ENCODE results near the gene SEPTIN10. TPM values are rescaled to one million over a fixed set of nuclear protein-coding genes. Genes with fewer than 3 reads are reported as not detected.

Gene SEPTIN10
- total and polyA plus RNA-seq, 2 of the 8 experiments (the other 6 are each of a cell fraction or from before 2014, with no cell fraction given): 23.7 to 101 TPM

- Histone ChIP-seq H3K79me2 (ENCODE audit: control insufficient read depth in 1 of 2, insufficient read depth in 2 of 2, low read length in 2 of 2) (no peaks in the 10 kb centered on the region), H2AFZ (ENCODE audit: low read length) (no peak overlapping the region), H3K23me2 (ENCODE audit: low read depth, low read length) (no peaks in the 10 kb centered on the region), H2BK20ac (ENCODE audit: low read length) (no peak overlapping the region), H3K18ac (ENCODE audit: extremely low read depth, low read length) (no peak overlapping the region), H3K4me3 (ENCODE audit: extremely low read depth in 1 of 4, insufficient read depth in 2 of 4, low read depth in 3 of 4, low read length in 4 of 4) (no peak overlapping the region), H3K4me2 (ENCODE audit: insufficient read depth in 1 of 2, low read depth in 2 of 2, low read length in 2 of 2) (no peak overlapping the region), H4K20me1 (replicated peaks in 1 of 2; ENCODE audit: control insufficient read depth in 1 of 2, insufficient read depth in 2 of 2, low read length in 2 of 2) (no peaks in the 10 kb centered on the region), H2BK15ac (ENCODE audit: low read length) (no peak overlapping the region), H2AK5ac (ENCODE audit: low read depth, low read length) (no peak overlapping the region), H2BK5ac (ENCODE audit: low read depth, low read length) (no peak overlapping the region), H3K4me1 (replicated peaks in 1 of 4; ENCODE audit: control insufficient read depth in 3 of 4, insufficient read depth in 4 of 4, low read length in 3 of 4) (peaks cover 0 to 3% (median 0%) of the 10 kb centered on the region in 4 experiments; a peak in 3 of 7 replicates), H3K9me3 (ENCODE audit: insufficient read depth in 2 of 2, low read depth in 1 of 2, low read length in 1 of 2) (no peaks in the 10 kb centered on the region), H4K8ac (ENCODE audit: extremely low read depth, insufficient read depth, low read length) (no peak overlapping the region), H2BK120ac (replicated peaks; ENCODE audit: low read depth, low read length) (no peak overlapping the region), H3K56ac (replicated peaks; ENCODE audit: insufficient read length, low read depth, low read length) (no peak overlapping the region), H4K5ac (ENCODE audit: insufficient read length, low read depth, low read length) (no peak overlapping the region), H4K91ac (replicated peaks; ENCODE audit: insufficient read length, low read length) (no peak overlapping the region), H3K79me1 (ENCODE audit: low read depth, low read length) (no peaks in the 10 kb centered on the region), H3K14ac (ENCODE audit: insufficient read length) (no peak overlapping the region), H3K23ac (ENCODE audit: insufficient read length) (no peak overlapping the region), H3K36me3 (ENCODE audit: control insufficient read depth in 2 of 4, insufficient read depth in 4 of 4, low read length in 3 of 4) (no peaks in the 10 kb centered on the region), H3K4ac (replicated peaks; ENCODE audit: insufficient read length, low read depth, low read length) (no peak overlapping the region), H3K27ac (ENCODE audit: low read depth, low read length) (no peak overlapping the region), H3K27me3 (replicated peaks in 1 of 4; ENCODE audit: control insufficient read depth in 3 of 4, extremely low read depth in 1 of 4, insufficient read depth in 3 of 4, low read length in 3 of 4) (no peaks in the 10 kb centered on the region), H3K9ac (replicated peaks in 1 of 4; ENCODE audit: extremely low read depth in 1 of 4, low read depth in 3 of 4, low read length in 3 of 4) (no peak overlapping the region), H2BK12ac (ENCODE audit: low read depth, low read length) (no peak overlapping the region)
- DNase-seq (ENCODE audit: low read depth in 1 of 2, low spot score in 2 of 2) (no peak), FAIRE-seq (no peak)
- CTCF ChIA-PET (ENCODE audit: partially characterized antibody): interaction anchor here (0.7 to 2.6 kb wide), 4 partner anchors 9 to 108 kb away, joined by 3 to 10 read pairs (median 6); no protein-coding TSS in a partner anchor
- 91% methylated on average over 8 of the region's 8 CpGs; no CpG with 5 or more reads in 1 of the 2 experiments for WGBS, 2 experiments (ENCODE audit: extremely low coverage in 1 of 2, insufficient coverage in 1 of 2, insufficient read length in 1 of 2, insufficient replicate concordance in 2 of 2, low coverage in 1 of 2, low lambda C conversion rate in 2 of 2, missing lambda C conversion rate in 1 of 2)
- POLR2A ChIA-PET (ENCODE audit: partially characterized antibody): interaction anchor here (0.7 kb wide), 1 partner anchor 10 kb away, joined by 5 read pairs; no protein-coding TSS in a partner anchor
- TF ChIP-seq BRCA1 (IDR thresholded peaks at IDR 0.05; ENCODE audit: low read depth, low read length) (no peak), CTCF (IDR thresholded peaks at IDR 0.05; ENCODE audit: control extremely low read depth in 1 of 3, insufficient read depth in 1 of 3, low read depth in 1 of 3, low read length in 3 of 3) (no peak), RNF2 (IDR thresholded peaks at IDR 0.05; ENCODE audit: borderline replicate concordance, low read depth, low read length, missing control alignments, poor library complexity, severe bottlenecking) (no peak), CHD1 (IDR thresholded peaks at IDR 0.05; ENCODE audit: low read depth, low read length) (no peak), CBX8 (IDR thresholded peaks at IDR 0.05; ENCODE audit: borderline replicate concordance, low read depth, low read length) (no peak), CREB1 (IDR thresholded peaks at IDR 0.05) (no peak), RAD21 (IDR thresholded peaks at IDR 0.05 in 1 of 2, conservative IDR thresholded peaks at IDR 0.05 in 1 of 2; ENCODE audit: low read depth in 2 of 2, low read length in 2 of 2) (no peak), POLR2AphosphoS5 (IDR thresholded peaks at IDR 0.05; ENCODE audit: low read depth, low read length) (no peak), HDAC6 (IDR thresholded peaks at IDR 0.05; ENCODE audit: low read depth, low read length) (no peak), GTF2F1 (IDR thresholded peaks at IDR 0.05; ENCODE audit: borderline replicate concordance, low read depth, low read length) (no peak)
Measured at GRCh38 chr2:109654326-109655050, 40.7 kb upstream of the SEPTIN10 start.

Measured in H1 (cell line).